Activated T-cell treated with anti-CD3 and anti-CD28 coated beads for 4 hours (primary cell): ENCODE data around the gene ZNF615.
"Not testable (repeated sequence)": the region's sequence is repeated elsewhere in the genome, so short reads cannot be mapped to it uniquely, and the experiment has no call there.

Experiments
- DNase-seq: peaks from one replicate; pipeline ENCODE4 v3.0.0-alpha.2; 2020

The ZNF615 gene

GRCh38 chr19:51980116-51980736 lies 27.8 kb downstream of the ZNF615 start:
- DNase-seq: no peak

- DNase-seq: no peak
These were observed 29.1 kb downstream of the ZNF615 start for GRCh38 chr19:51978882-51979281.

DNA sequence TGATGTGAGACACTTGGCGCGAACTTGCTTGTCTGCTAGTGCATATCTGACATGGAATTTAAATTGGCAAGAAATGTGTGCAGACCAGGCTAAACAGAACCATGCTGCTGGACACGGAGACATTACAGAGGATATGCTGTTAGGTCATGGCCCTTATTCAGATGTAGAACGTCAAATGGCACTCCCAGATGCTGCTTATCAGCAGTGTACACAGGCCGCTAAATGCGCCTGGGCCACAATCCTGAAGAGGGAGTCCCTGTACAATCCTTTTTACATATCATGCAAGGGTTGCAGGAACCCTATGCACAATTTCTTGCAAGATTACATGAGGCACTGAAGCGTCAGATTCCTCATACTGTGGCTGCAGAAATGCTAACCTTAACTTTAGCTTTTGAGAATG lies 30.7 kb downstream of the ZNF615 start:
- no peak for DNase-seq

DNA sequence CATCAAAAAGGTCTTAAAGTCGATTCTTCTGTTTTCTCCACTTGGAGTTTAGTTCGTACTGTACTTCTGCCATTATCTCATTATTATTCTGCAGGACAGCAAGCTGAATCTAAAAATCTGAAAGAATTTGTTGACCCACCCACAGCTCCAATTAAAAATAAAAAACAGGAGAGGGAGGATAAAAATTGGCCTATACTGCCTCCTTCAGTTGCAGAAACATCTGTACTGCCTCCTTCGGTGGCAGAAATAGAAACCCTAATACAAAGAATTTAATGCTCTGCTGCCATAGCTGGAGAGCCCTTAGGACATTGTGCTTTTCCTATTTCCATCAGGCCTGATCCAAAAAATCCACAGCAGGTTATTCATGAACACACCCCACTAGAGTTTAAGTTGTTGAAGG lies 31.2 kb downstream of the ZNF615 start:
- DNase-seq: no peak

DNA sequence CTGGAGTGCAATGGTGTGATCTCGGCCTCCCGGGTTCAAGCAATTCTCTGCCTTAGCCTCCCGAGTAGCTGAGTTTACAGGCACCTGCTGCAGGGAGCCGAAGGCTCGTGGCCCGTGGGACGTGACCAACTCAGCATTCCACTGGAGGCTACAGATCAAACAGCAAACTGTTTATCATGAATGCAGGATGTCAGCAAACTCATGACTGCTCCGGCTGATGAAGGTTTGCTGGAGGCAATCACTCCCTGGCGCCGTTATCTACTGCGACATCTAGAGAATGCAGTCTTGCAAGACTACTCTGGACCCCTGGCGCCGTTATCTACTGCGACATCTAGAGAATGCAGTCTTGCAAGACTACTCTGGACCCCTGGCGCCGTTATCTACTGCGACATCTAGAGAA lies 32.2 kb downstream of the ZNF615 start:
- DNase-seq: not testable (repeated sequence)

GRCh38 chr19:51971624-51972023 lies 36.4 kb downstream of the ZNF615 start:
- no peak for DNase-seq

DNA sequence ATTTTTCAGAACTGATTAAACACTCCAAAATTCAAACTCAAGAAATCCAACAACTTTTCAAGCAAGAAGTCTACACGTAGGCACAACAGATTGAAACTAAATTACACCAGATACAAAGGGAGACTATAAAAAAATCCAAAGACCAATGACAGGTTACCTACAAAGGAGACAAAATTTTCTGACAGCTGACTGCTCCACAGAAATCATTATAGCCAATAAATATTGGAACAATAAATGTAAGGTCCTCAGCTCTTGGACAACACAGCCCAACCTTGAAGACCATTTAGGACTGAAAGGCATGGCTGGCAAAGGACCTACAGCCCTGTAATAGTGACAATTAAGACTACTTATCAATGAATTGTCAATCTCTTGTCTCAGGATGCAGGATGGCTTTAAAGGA lies 37.3 kb downstream of the ZNF615 start:
- no peak for DNase-seq

- no peak for DNase-seq
These were observed 42.4 kb downstream of the ZNF615 start for GRCh38 chr19:51965583-51965982.

- DNase-seq: not testable (repeated sequence)
These were observed 47.3 kb downstream of the ZNF615 start for GRCh38 chr19:51960621-51961233.

- DNase-seq: no peak
These were observed 48.2 kb downstream of the ZNF615 start for GRCh38 chr19:51959791-51960190.

DNA sequence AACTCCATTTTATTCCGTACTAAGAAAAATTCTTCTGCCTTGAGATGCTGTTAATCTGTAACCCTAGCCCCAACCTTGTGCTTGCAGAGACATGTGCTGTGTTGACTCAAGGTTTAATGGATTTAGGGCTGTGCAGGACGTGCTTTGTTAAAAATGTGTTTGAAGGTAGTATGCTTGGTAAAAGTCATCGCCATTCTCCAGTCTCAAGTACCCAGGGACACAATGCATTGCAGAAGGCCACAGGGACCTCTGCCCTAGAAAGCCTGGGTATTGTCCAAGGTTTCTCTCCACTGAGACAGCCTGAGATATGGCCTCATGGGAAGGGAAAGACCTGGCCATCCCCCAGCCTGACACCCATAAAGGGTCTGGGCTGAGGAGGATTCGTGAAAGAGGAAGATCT lies 50.2 kb downstream of the ZNF615 start:
- DNase-seq: not testable (repeated sequence)

- no peak for DNase-seq
These were observed 59.0 kb downstream of the ZNF615 start for GRCh38 chr19:51948975-51949374.

DNA sequence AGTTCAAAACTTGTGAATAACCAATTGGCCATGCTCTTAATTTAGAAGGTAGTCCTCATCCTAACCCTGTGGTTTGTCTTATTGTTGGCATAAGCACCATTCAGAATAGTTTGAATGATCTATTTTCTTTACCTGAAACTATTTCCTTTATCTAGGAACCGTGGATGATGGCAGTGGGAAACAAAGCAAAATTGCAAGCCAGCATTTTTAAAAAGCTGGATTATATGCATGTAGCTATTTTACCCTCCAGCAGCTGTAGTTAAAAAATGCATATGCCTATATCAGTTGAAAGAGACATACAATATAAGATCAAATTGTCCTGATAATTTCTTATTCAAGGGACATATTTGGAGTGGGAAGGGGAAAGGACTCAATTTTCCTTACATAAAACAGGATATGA lies 61.4 kb downstream of the ZNF615 start:
- DNase-seq: no peak

GRCh38 chr19:51944798-51945552 lies 63.0 kb downstream of the ZNF615 start:
- no peak for DNase-seq
